Lower leg skin (tissue), 4 donors: ENCODE measurements around the gene CSKMT. TPM values are rescaled to one million over a fixed set of nuclear protein-coding genes. Genes with fewer than 3 reads are reported as not detected.

Source experiments
- DNase-seq, 2 donors: peaks; one replicate each; pipeline ENCODE4 v3.0.0-alpha.2; 2019; ENCODE audit warnings: low spot score in 2 of 2
- H3K4me3 ChIP-seq: fragments of 200-600 bp; sonication (generic); 2 replicates; pipeline ENCODE4 v1.5.1; 2017; ENCODE audit warnings: mild to moderate bottlenecking, low read depth; ENCODE audit not compliant: poor library complexity, severe bottlenecking
- POLR2A ChIP-seq, 2 donors: fragments of 450-650 bp; IDR thresholded peaks; one replicate each; pipeline ENCODE4 v1.6.1; 2016 to 2017; ENCODE audit warnings: antibody characterized with exemption in 2 of 2, mild to moderate bottlenecking in 1 of 2, moderate library complexity in 1 of 2
- WGBS, 2 donors: methylation state at CpG; one replicate each; pipeline ENCODE4 v1.1.5; 2018; 5-methylcytosine and 5-hydroxymethylcytosine counted together
- intact Hi-C: fragments of 100-400 bp; cut with DNase I; formaldehyde crosslinking; loops from one replicate; pipeline ENCODE4 v1.15.0; 2023; ENCODE audit warnings: low total_unique reads
- total RNA-seq, 4 donors: library from RNA; depleted of rRNA; stranded (reverse); fragments of >200 nt; gene quantifications; one replicate each; pipeline ENCODE4 v1.1.0, GENCODE V29; 2016
- TF ChIP-seq, protein P1 (sequence below), 3 donors: fragments of 450-650 bp; IDR thresholded peaks; one replicate each; pipeline ENCODE4 v1.5.1; 2016; ENCODE audit warnings: antibody characterized with exemption in 3 of 3, mild to moderate bottlenecking in 3 of 3, moderate library complexity in 2 of 3

The CSKMT gene
- total RNA-seq, 4 donors from 2014 or later, result 2.9 to 14.8 (median 7.7) TPM

DNA sequence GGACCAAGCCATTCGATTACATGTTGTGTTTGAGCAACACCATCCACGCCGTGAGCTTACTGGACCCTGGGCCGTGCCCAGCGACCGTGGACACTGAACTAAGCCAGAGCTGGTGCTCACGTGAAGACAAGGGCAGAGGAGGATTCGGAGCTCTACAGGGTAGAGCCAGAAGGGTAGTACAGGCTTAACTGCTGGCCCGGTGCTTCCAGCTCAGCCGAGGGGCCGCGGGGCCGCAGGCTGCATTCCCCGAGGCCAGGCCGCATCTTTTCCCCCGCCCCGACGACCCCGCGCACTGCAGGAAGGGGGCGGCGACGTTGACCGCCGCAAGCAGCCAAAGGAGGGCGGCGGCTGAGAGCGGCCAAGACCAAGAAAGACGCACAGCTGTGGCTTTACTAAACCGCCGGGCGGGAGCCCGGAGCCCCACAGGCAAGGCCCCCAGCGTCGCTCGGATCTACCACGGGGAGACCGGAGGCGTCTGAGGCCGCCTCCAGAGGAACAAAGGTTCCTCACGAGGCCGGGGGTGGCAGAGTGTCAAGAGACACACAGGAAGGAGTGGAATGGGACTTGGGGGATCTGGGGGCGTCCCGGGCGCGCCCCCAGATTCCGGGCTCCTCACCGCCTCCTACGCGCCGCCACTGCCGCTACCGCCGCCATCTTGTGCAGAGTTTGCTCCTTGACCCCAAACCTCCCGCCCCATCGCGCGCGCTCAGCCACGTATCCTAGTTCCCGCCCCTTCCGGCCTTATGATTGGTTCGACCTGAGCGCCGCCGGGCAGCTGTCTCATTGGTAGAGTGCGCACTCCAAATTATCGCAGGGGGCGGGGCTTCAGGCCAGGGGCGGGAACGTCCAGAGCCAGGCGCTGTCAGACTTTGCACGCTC is 18.9 kb upstream of the CSKMT start, which contains the start of gene GANAB:
GANAB (minus strand) TSS at position 668 of the 879 bp plus-strand sequence; CDS start at position 654, 14 bp downstream.
- DNase-seq, result peak; percentile 100
- intact Hi-C loops, result no loop called here
- peak within 1 kb of the TSS; percentile 70 for H3K4me3 ChIP-seq
- WGBS, 2 donors, result 0 to 1% methylated on average over 63 to 73 of the region's 73 CpGs
- peak in 1 of 2 donors; percentile 43 for TF ChIP-seq POLR2A (IDR thresholded peaks at IDR 0.05)
- TF ChIP-seq, protein P1, sequence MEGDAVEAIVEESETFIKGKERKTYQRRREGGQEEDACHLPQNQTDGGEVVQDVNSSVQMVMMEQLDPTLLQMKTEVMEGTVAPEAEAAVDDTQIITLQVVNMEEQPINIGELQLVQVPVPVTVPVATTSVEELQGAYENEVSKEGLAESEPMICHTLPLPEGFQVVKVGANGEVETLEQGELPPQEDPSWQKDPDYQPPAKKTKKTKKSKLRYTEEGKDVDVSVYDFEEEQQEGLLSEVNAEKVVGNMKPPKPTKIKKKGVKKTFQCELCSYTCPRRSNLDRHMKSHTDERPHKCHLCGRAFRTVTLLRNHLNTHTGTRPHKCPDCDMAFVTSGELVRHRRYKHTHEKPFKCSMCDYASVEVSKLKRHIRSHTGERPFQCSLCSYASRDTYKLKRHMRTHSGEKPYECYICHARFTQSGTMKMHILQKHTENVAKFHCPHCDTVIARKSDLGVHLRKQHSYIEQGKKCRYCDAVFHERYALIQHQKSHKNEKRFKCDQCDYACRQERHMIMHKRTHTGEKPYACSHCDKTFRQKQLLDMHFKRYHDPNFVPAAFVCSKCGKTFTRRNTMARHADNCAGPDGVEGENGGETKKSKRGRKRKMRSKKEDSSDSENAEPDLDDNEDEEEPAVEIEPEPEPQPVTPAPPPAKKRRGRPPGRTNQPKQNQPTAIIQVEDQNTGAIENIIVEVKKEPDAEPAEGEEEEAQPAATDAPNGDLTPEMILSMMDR (IDR thresholded peaks at IDR 0.05), result no peak

DNA sequence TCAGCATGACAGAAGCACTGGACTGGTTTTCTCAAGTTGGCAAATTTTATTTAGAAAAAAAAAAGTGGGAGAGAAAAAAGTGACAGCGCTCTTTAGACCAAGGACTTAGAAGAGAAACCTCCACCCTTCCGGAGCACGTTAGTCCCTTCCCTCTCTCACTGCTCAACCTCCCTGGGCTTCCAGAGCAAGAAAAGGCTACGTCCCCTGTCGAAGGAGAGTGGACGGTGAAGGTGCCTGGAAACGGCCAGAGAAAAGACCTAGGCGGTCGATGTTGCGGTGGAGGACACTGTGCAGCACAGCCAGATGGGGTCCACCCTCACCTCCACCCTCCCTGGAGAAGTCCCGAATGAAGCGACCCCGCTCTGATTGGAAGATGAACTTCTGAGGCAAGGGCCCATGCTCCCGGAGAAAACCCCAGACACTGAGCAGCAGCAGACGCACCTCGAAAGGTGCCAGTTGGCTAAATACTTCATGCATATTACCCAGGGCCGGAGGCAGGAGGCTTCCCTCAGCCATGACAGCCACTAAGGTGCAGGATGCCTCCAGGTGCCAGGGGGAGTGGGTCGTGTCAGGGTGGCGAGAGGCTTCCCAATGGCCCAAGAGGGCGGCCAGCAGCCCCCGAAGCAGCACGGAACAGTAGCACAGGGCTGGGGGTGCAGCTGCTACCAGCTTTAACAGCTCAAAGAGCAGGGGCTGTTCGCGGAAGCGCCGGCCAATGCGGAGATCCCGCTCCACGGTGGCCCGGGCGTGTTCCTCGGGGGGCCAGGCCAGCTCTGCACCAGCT is 18.1 kb upstream of the CSKMT start:
- 57 to 60% methylated on average over 31 to 32 of the region's 32 CpGs for WGBS, 2 donors
- DNase-seq, result peak in 1 of 2 donors; percentile 31
- intact Hi-C loops, result no loop called here
- H3K4me3 ChIP-seq, result no peak overlapping the region
- TF ChIP-seq, protein P1 (IDR thresholded peaks at IDR 0.05), result no peak
- TF ChIP-seq POLR2A (IDR thresholded peaks at IDR 0.05), result no peak

DNA sequence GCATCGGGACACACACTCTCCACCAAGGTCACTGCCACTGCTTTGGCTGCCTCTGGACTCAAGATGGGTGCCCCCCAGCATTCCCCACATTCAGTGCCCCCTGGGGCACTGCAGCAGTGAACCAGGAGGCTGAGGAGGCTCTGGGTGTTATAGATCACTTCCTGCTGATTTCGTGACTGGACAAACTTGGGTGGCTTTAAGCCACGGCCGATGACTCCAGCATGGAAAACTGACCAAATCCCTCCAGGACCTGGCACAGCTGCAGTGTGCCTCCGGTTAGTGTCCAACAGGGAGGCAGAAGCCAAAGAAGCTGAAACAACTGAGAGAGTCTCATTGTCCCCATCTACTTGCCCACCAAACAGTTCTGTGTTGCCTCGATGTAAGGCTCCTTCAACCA is 17.5 kb upstream of the CSKMT start:
- intact Hi-C loops, result no loop called here
- H3K4me3 ChIP-seq, result no peak overlapping the region
- DNase-seq, result no peak
- TF ChIP-seq POLR2A (IDR thresholded peaks at IDR 0.05), result no peak
- WGBS, 2 donors, result 70 to 91% methylated on average over 6 of the region's 6 CpGs

DNA sequence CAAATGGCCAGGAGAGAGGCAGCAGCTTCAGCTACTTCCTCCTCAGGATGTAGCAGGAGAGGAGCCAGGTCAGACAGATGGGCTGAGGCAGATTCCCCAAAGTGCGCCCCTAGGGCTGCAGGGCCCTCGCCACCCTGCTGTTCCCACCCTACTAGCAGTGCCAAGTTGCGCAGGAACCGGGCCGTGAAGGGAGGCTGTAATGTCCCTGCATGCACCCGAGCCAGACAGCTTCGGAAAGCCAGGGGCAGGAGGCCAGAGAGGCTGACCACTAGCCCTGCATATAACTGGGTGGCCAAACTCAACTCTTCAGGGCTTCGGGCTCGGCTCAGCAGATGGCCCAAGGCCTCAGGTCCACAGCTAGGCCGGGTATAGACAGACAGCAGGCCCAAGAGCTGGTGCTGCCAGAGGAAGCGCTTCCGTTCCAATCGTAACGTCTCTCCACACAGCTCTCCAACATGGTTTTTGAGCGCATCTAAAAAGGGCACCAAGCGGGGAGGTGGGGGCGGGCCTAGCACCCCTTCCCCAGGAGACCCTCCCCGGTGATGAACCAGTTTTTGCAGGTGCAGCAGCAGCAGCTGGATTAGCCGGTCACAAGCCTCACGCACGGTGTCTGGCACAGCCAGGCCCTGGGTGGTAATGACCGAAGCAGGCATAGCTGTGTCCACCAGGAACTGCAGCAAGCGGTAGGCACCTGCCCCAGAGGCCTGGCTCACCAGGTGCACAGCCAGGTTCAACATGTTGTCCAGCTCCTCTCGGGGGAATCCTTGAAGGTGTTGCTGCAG is 16.7 kb upstream of the CSKMT start:
- H3K4me3 ChIP-seq, result no peak overlapping the region
- DNase-seq, result no peak
- intact Hi-C loops, result no loop called here
- 86 to 89% methylated on average over 21 to 23 of the region's 24 CpGs for WGBS, 2 donors
- TF ChIP-seq, protein P1 (IDR thresholded peaks at IDR 0.05), result no peak
- TF ChIP-seq POLR2A (IDR thresholded peaks at IDR 0.05), result no peak

DNA sequence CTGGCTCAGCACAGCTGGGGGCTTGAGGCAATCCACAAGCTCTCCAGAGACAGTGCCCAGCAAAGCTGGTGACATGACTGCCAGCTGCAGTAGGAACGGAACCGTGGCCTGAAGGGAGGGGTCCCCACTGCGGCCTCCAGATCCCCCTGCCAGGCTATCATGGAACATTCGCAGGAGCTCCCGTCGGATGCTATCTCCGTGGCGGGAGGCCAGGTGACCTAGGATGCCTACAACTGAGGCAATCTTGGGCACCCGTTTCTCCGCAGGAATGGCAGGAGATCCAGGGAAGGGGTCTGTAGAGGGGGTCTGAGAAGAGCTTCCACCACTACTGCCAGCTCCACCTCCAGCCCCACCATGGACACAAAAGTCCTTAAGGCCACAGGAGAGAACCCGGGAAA is 16.1 kb upstream of the CSKMT start:
- DNase-seq, result no peak
- whole genome bisulfite sequencing, 2 donors, result 80 to 93% methylated on average over 5 to 11 of the region's 11 CpGs
- H3K4me3 ChIP-seq, result no peak overlapping the region
- intact Hi-C loops, result no loop called here
- TF ChIP-seq POLR2A (IDR thresholded peaks at IDR 0.05), result no peak
- TF ChIP-seq, protein P1 (IDR thresholded peaks at IDR 0.05), result no peak
